OCI-LY3 (cell line): Measurements from ENCODE around the gene NXT1.

Experiments
- H2AFZ ChIP-seq: fragments of 200-600, 300-600 bp; shearing (Covaris generic); 2 replicates; pipeline ENCODE4 v1.6.0; 2014; ENCODE audit warnings: antibody characterized with exemption, low read depth, low read length
- H3K27ac ChIP-seq: fragments of 200-600, 300-600 bp; sonication (generic); 2 replicates; pipeline ENCODE4 v1.5.1; 2014; ENCODE audit warnings: mild to moderate bottlenecking, low read length, moderate library complexity, mixed read lengths
- H3K27me3 ChIP-seq: fragments of 200-600, 300-600 bp; sonication (generic); 2 replicates; pipeline ENCODE4 v1.6.1; 2014; ENCODE audit warnings: low read depth, low read length, mixed read lengths
- H3K36me3 ChIP-seq: fragments of 200-600, 300-600 bp; sonication (generic); replicated peaks from 2 replicates; pipeline ENCODE3; 2014; ENCODE audit warnings: low read depth, low read length, mixed read lengths
- H3K4me1 ChIP-seq: fragments of 300-600, 200-600 bp; sonication (generic); 2 replicates; pipeline ENCODE4 v1.6.1; 2014; ENCODE audit warnings: low read length, mixed read lengths
- H3K4me2 ChIP-seq: fragments of 200-600, 300-600 bp; sonication (generic); 2 replicates; pipeline ENCODE4 v1.6.1; 2014; ENCODE audit warnings: low read length, mixed read lengths
- H3K4me3 ChIP-seq: fragments of 300-600, 200-600 bp; sonication (generic); 2 replicates; pipeline ENCODE4 v1.5.1; 2014; ENCODE audit warnings: antibody characterized with exemption, mild to moderate bottlenecking, low read length, moderate library complexity
- H3K79me2 ChIP-seq: fragments of 300-600, 200-600 bp; shearing (Covaris generic); 2 replicates; pipeline ENCODE4 v1.6.1; 2014; ENCODE audit warnings: mild to moderate bottlenecking, low read length, mixed read lengths
- H3K9ac ChIP-seq: fragments of 300-600, 200-600 bp; shearing (Covaris generic); 2 replicates; pipeline ENCODE4 v1.6.0; 2014; ENCODE audit warnings: mild to moderate bottlenecking, low read length, moderate library complexity
- H3K9me3 ChIP-seq: fragments of 200-600, 300-600 bp; shearing (Covaris generic); 2 replicates; pipeline ENCODE4 v1.6.1; 2014; ENCODE audit warnings: low read length, mixed read lengths; ENCODE audit not compliant: insufficient read depth
- H4K20me1 ChIP-seq: fragments of 200-600, 300-600 bp; sonication (generic); 2 replicates; pipeline ENCODE4 v1.6.1; 2016; ENCODE audit warnings: low read length, mixed read lengths; ENCODE audit not compliant: insufficient read depth
- EZH2phosphoT487 ChIP-seq: fragments of 200-600 bp; shearing (Covaris generic); IDR thresholded peaks from 2 replicates; pipeline ENCODE4 v1.6.1; 2018; ENCODE audit warnings: antibody characterized with exemption, mixed run types, low read depth
- TF ChIP-seq, protein P1 (sequence below): fragments of 200-600, 300-600 bp; sonication (generic); IDR thresholded peaks from 2 replicates; pipeline ENCODE4 v1.5.1; 2014; ENCODE audit warnings: antibody characterized with exemption, low read length, low read depth

NXT1 gene

DNA sequence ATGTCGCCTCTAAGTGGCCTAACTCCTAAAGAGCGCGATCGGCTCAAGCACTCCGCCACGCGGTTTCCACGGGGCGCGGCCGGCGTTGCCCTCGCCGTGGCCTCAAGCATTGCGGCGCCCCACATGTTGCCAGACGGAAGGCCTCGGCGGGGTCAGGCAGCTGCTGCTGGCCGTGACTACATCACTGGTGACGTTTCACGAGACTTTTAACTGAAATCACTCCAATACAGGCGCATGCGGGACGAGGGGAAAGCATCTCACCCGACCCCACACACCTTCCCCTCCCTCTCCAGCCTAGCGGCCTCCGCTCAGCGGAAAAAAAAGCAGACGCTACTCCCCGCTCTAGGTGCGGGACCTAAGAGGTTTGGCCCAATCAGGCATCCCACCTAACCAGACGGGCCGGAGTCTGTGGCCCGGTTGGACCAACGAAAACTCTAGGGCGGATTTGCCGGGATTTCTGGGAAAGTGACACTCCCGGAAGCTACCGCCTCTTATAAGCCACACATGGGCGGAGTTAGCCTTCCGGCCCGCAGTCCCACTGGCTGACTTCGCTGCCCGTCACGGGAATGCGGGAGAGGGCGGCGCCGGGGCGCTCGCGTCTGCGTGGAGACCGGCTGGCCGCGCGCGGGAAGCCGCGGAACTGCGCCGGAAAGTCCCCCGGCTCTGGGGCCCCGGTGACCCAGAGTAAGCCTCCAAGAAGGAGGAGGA is at the start of gene NXT1:
NXT1 (plus strand) TSS at position 596 of the 708 bp plus-strand sequence. CDS start 3,251 bp downstream, outside the sequence.
- Histone ChIP-seq H3K4me3 (peak within 1 kb of the TSS; percentile 99), H3K9me3 (no peaks in the 10 kb centered on the region), H3K27me3 (no peaks in the 10 kb centered on the region), H4K20me1 (peaks cover 20% of the 10 kb centered on the region), H3K4me1 (peaks cover 26% of the 10 kb centered on the region), H3K4me2 (peak within 1 kb of the TSS; percentile 97), H3K27ac (peak within 1 kb of the TSS; percentile 91), H3K9ac (peak within 1 kb of the TSS; percentile 100), H3K79me2 (peaks cover 64% of the 10 kb centered on the region), H3K36me3 (peaks cover 23% of the 10 kb centered on the region), H2AFZ (peak within 1 kb of the TSS; percentile 59)
- no peak for TF ChIP-seq EZH2phosphoT487
- TF ChIP-seq, protein P1, sequence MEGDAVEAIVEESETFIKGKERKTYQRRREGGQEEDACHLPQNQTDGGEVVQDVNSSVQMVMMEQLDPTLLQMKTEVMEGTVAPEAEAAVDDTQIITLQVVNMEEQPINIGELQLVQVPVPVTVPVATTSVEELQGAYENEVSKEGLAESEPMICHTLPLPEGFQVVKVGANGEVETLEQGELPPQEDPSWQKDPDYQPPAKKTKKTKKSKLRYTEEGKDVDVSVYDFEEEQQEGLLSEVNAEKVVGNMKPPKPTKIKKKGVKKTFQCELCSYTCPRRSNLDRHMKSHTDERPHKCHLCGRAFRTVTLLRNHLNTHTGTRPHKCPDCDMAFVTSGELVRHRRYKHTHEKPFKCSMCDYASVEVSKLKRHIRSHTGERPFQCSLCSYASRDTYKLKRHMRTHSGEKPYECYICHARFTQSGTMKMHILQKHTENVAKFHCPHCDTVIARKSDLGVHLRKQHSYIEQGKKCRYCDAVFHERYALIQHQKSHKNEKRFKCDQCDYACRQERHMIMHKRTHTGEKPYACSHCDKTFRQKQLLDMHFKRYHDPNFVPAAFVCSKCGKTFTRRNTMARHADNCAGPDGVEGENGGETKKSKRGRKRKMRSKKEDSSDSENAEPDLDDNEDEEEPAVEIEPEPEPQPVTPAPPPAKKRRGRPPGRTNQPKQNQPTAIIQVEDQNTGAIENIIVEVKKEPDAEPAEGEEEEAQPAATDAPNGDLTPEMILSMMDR, result no peak

DNA sequence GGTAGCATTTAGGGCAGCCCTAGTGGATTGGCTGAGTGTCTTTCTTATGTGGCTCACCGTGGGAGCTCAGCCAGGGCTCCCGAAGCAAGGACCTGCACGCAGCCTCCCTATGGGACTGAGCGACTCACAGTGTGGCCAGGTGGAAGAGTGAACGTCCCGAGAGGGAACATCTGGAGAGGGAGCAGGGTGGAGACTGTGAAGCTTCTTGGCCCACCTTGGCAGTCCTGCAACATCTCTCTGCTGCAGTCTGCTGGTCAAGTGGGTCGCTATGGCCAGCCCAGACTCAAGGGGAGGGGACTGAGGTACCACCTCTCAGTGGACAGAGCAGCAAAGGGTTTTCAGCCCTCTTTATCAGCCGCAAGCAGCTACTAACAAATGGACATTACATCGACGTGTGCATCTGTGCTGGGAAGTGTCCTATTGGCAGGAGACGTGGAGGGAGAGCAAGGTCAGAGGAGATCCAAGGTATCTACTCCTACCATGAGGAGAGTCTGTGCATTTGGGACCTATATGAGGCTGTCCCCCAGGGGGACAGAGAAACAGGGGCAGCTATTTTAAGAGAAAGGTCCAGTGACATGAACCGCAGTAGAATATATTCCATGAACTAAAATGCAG is 49.0 kb upstream of the NXT1 start:
- Histone ChIP-seq H3K27me3 (no peaks in the 10 kb centered on the region; the same call in 1 of the 2 replicates), H2AFZ (no peak overlapping the region), H4K20me1 (no peaks in the 10 kb centered on the region), H3K4me3 (no peak overlapping the region), H3K36me3 (no peaks in the 10 kb centered on the region), H3K4me2 (no peak overlapping the region), H3K9ac (no peak overlapping the region), H3K9me3 (no peaks in the 10 kb centered on the region), H3K79me2 (no peaks in the 10 kb centered on the region), H3K27ac (no peak overlapping the region), H3K4me1 (no peaks in the 10 kb centered on the region)
- TF ChIP-seq EZH2phosphoT487, result no peak
- TF ChIP-seq, protein P1, result no peak

GRCh38 chr20:23302386-23302785 is 48.2 kb upstream of the NXT1 start:
- Histone ChIP-seq H3K4me3 (no peak overlapping the region), H3K4me1 (no peaks in the 10 kb centered on the region), H4K20me1 (no peaks in the 10 kb centered on the region), H2AFZ (no peak overlapping the region), H3K79me2 (no peaks in the 10 kb centered on the region), H3K9me3 (no peaks in the 10 kb centered on the region), H3K27ac (no peak overlapping the region), H3K36me3 (no peaks in the 10 kb centered on the region), H3K27me3 (no peaks in the 10 kb centered on the region; the same call in 1 of the 2 replicates), H3K4me2 (no peak overlapping the region), H3K9ac (no peak overlapping the region)
- TF ChIP-seq, protein P1, result no peak
- no peak for TF ChIP-seq EZH2phosphoT487

- H3K36me3 ChIP-seq, result no peaks in the 10 kb centered on the region
- H3K79me2 ChIP-seq, result no peaks in the 10 kb centered on the region
- H3K27me3 ChIP-seq, result no peaks in the 10 kb centered on the region; the same call in 1 of the 2 replicates
- no peak overlapping the region for H3K27ac ChIP-seq
- TF ChIP-seq, protein P1, result no peak
- TF ChIP-seq EZH2phosphoT487, result no peak
- no peak overlapping the region for H3K4me3 ChIP-seq
- no peaks in the 10 kb centered on the region for H3K9me3 ChIP-seq
- no peaks in the 10 kb centered on the region for H3K4me1 ChIP-seq
- no peaks in the 10 kb centered on the region for H4K20me1 ChIP-seq
- H3K9ac ChIP-seq, result no peak overlapping the region
- no peak overlapping the region for H3K4me2 ChIP-seq
- no peak overlapping the region for H2AFZ ChIP-seq
Measured at GRCh38 chr20:23302801-23303200, 47.8 kb upstream of the NXT1 start.
